ENCODE results near the gene KLK3.
"Not testable (repeated sequence)": the region's sequence is repeated elsewhere in the genome, so short reads cannot be mapped to it uniquely, and the experiment has no call there.

Gene KLK3

DNA sequence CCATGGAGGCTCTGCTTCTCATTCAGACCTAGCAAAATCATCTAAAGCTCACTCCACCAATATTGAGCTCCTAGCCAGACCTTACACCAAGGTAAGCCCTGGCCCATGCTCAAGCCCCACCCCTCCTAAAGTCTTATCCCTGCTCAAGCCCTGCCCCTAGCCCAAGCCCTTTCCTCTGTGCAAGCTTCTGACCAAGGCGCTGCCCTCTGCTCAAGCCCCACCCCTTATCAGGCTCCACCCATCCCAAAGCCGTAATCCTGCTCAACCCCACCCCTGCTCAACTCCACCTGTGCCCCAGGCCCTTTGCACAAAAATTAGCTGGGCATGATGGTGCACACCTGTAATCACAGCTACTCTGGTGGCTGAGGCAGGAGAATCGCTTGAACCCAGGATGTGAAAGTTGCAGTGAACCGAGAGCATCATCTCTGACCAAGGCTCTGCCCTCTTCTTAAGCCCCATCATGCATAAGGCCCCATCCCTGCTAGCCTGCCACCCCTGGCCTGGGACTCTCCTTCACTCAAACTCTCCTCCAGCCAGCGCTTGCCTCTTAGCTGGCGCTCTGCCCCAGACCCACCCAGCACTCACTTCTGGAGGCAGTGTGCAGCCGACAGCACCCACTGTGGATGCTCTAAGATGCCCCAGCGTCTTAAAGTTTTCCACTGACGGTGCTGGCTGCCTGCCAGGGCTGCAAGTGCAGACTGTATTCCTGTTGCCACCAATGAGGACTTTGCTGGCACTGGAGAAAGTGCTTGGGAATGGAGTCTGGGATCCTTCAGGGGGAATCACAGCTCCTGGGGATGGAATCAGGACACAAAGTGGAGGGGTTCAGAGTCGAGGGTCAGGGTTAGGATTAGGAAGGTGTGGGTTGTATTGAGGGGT lies 40.0 kb downstream of the KLK3 start:
- Histone ChIP-seq H3K79me2 (ENCODE audit: insufficient read depth, low read length) (no peaks in the 10 kb centered on the region), H3K4me1 (ENCODE audit: insufficient read depth, low read length, severe bottlenecking) (no peaks in the 10 kb centered on the region), H4K20me1 (ENCODE audit: insufficient read depth, low read length) (no peaks in the 10 kb centered on the region), H3K36me3 (ENCODE audit: insufficient read depth, low read length) (no peaks in the 10 kb centered on the region; the same call in 1 of the 2 replicates), H3F3A (ENCODE audit: insufficient read depth, low read length) (no peaks in the 10 kb centered on the region), H2AFZ (ENCODE audit: low read length) (no peak overlapping the region), H3K27ac (ENCODE audit: low read depth, low read length, poor library complexity, severe bottlenecking) (no peak overlapping the region), H3K27me3 (ENCODE audit: insufficient read depth, low read length) (no peaks in the 10 kb centered on the region), H3K9me3 (ENCODE audit: low read length) (0 out of 2 replicates have a peak, but pooled peaks cover 3% of the 10 kb centered on the region), H3K4me3 (ENCODE audit: low read depth, low read length, poor library complexity, severe bottlenecking) (no peak overlapping the region), H3K9me2 (ENCODE audit: low read depth, low read length) (no peaks in the 10 kb centered on the region), H3K4me2 (ENCODE audit: low read length) (no peak overlapping the region), H3K9ac (ENCODE audit: low read length) (no peak overlapping the region)
- TF ChIP-seq, protein P1, sequence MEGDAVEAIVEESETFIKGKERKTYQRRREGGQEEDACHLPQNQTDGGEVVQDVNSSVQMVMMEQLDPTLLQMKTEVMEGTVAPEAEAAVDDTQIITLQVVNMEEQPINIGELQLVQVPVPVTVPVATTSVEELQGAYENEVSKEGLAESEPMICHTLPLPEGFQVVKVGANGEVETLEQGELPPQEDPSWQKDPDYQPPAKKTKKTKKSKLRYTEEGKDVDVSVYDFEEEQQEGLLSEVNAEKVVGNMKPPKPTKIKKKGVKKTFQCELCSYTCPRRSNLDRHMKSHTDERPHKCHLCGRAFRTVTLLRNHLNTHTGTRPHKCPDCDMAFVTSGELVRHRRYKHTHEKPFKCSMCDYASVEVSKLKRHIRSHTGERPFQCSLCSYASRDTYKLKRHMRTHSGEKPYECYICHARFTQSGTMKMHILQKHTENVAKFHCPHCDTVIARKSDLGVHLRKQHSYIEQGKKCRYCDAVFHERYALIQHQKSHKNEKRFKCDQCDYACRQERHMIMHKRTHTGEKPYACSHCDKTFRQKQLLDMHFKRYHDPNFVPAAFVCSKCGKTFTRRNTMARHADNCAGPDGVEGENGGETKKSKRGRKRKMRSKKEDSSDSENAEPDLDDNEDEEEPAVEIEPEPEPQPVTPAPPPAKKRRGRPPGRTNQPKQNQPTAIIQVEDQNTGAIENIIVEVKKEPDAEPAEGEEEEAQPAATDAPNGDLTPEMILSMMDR (IDR thresholded peaks at IDR 0.05; ENCODE audit: low read length) = no peak
- TF ChIP-seq EZH2 (IDR thresholded peaks at IDR 0.05; ENCODE audit: borderline replicate concordance, low read length) = no peak

DNA sequence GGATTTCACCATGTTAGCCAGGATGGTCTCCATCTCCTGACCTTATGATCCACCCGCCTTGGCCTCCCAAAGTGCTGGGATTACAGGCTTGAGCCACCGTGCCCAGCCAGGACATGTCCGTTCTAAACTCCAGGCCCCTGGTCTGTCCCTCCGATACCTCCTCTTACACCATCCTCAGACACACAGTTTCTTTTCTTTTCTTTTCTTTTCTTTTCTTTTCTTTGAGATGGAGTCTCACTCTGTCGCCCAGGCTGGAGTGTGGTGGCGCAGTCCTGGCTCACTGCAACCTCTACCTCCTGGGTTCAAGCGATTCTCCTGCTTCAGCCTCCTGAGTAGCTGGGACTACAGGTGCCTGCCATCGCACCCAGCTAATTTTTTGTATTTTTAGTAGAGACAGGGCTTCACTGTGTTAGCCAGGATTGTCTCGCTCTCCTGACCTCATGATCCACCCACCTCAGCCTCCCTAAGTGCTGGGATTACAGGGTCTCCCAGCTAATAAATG lies 41.4 kb downstream of the KLK3 start:
- H2AFZ ChIP-seq (ENCODE audit: low read length); H3K4me3 ChIP-seq (ENCODE audit: low read depth, low read length, poor library complexity, severe bottlenecking); H3K9me3 ChIP-seq (ENCODE audit: low read length); H3K9me2 ChIP-seq (ENCODE audit: low read depth, low read length); H3K4me1 ChIP-seq (ENCODE audit: insufficient read depth, low read length, severe bottlenecking); H3K36me3 ChIP-seq (ENCODE audit: insufficient read depth, low read length); H3K27ac ChIP-seq (ENCODE audit: low read depth, low read length, poor library complexity, severe bottlenecking); H4K20me1 ChIP-seq (ENCODE audit: insufficient read depth, low read length); H3F3A ChIP-seq (ENCODE audit: insufficient read depth, low read length); H3K9ac ChIP-seq (ENCODE audit: low read length); H3K4me2 ChIP-seq (ENCODE audit: low read length); H3K79me2 ChIP-seq (ENCODE audit: insufficient read depth, low read length); H3K27me3 ChIP-seq (ENCODE audit: insufficient read depth, low read length): not testable (repeated sequence)

DNA sequence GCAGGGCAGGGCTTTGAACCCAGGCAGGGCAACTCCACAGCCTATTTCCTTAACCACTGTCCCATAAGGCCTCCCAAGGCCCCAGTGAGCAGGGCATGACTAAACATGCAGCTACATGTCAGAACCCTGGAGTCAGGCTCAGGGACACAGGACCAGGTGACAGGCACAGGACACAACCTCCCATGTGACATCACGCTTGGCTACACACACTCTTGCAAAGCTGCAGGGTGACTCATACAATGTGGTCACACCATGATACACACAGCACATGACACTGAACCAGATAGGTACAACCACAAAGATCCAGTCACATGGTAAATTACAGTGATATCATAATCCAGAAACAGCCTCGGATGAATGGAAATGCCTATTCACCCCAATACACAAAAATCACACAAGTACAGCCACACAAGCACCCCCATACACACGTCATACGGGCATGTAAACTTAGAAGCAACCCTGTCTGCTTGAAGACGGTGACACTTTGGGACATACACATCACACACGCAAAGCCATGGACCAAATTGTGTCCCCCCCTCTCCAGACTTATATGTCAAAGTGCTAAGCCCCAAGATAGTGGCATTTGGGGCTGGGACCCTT lies 42.0 kb downstream of the KLK3 start:
- Histone ChIP-seq H3K27ac (ENCODE audit: low read depth, low read length, poor library complexity, severe bottlenecking) (no peak overlapping the region), H3K36me3 (ENCODE audit: insufficient read depth, low read length) (no peaks in the 10 kb centered on the region; the same call in 1 of the 2 replicates), H3K79me2 (ENCODE audit: insufficient read depth, low read length) (no peaks in the 10 kb centered on the region), H3K9ac (ENCODE audit: low read length) (no peak overlapping the region), H3K4me1 (ENCODE audit: insufficient read depth, low read length, severe bottlenecking) (no peaks in the 10 kb centered on the region), H4K20me1 (ENCODE audit: insufficient read depth, low read length) (no peaks in the 10 kb centered on the region), H3K4me3 (ENCODE audit: low read depth, low read length, poor library complexity, severe bottlenecking) (no peak overlapping the region), H3K27me3 (ENCODE audit: insufficient read depth, low read length) (no peaks in the 10 kb centered on the region), H3F3A (ENCODE audit: insufficient read depth, low read length) (no peaks in the 10 kb centered on the region), H3K9me2 (ENCODE audit: low read depth, low read length) (no peaks in the 10 kb centered on the region), H3K4me2 (ENCODE audit: low read length) (no peak overlapping the region), H2AFZ (ENCODE audit: low read length) (no peak overlapping the region), H3K9me3 (ENCODE audit: low read length) (0 out of 2 replicates have a peak, but pooled peaks cover 3% of the 10 kb centered on the region)
- TF ChIP-seq, protein P1 (IDR thresholded peaks at IDR 0.05; ENCODE audit: low read length) = no peak
- TF ChIP-seq EZH2 (IDR thresholded peaks at IDR 0.05; ENCODE audit: borderline replicate concordance, low read length) = no peak
